ENCODE data around the gene KIFBP. TPM values are rescaled to one million over a fixed set of nuclear protein-coding genes. Genes with fewer than 3 reads are reported as not detected.

KIFBP gene
- total RNA-seq, 1 donor from 2014 or later, result 27.7 TPM

DNA sequence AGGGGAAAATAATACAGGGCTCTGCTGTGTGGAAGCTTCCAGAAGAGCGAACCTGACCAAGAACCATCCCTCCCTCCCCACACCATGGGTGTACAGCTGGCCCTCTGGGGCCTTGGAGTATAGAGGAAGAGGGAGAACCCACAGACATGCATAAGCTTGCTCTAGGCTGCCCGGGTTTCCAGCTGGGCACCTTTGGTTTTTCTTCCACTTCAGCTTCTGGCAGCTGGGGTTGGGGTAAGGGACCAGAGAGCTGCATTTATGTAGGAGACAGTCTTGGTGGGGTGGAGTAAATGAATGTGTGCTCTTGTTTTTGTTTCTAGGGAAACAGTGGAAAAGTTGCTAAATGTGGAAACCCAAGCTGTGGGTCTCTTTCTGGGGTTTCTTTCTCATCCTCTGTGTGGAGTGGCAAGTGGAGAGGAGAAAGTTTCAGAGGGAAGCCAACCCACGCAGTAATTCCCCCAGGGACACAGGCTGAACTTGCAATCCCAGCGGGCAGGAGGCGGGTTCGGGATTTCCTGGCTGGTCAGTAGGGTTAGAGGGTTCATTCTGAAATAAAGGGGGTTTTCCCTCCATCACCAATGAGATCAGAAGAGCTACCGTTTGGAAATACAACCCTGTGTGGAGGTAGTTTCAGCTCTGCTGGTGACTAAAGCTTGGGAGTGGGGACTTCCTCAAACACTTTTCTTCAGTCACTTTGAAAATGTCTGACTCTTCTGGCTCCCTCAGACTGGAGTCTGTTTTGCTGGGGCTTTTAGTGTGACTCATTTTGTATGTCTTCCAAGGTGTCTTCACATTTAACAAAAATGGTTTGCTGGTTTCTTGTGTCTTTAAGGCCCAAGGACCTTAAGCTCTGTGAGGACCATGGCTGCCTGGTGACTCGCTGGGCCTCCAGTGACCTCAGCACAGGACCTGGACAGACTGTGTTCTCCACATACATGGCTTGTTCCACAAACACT lies 77.1 kb downstream of the KIFBP start:
- H3K9me3 Mint-ChIP-seq, result no peaks in the 10 kb centered on the region
- no peaks in the 10 kb centered on the region for H3K36me3 Mint-ChIP-seq (ENCODE audit: low read depth)
- H3K4me1 Mint-ChIP-seq, result no peaks in the 10 kb centered on the region

More for the DNA sequence above, 77.1 kb downstream of the KIFBP start:
- Mint-ChIP-seq H3K4me3 (no peak overlapping the region), H3K27me3 (ENCODE audit: low read depth) (peaks cover 2% of the 10 kb centered on the region), H3K27ac (ENCODE audit: unreplicated experiment) (no peak overlapping the region)
- TF ChIP-seq, protein P1, sequence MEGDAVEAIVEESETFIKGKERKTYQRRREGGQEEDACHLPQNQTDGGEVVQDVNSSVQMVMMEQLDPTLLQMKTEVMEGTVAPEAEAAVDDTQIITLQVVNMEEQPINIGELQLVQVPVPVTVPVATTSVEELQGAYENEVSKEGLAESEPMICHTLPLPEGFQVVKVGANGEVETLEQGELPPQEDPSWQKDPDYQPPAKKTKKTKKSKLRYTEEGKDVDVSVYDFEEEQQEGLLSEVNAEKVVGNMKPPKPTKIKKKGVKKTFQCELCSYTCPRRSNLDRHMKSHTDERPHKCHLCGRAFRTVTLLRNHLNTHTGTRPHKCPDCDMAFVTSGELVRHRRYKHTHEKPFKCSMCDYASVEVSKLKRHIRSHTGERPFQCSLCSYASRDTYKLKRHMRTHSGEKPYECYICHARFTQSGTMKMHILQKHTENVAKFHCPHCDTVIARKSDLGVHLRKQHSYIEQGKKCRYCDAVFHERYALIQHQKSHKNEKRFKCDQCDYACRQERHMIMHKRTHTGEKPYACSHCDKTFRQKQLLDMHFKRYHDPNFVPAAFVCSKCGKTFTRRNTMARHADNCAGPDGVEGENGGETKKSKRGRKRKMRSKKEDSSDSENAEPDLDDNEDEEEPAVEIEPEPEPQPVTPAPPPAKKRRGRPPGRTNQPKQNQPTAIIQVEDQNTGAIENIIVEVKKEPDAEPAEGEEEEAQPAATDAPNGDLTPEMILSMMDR (conservative IDR thresholded peaks at IDR 0.05), result no peak
- DNase-seq (ENCODE audit: low read depth, low spot score), result no peak

Other genes with a start within 250 kb of the KIFBP start
- gene STOX1, start 161.3 kb upstream of the KIFBP start, total RNA-seq, result 8.7 and 8.8 TPM in 2 replicates
- 57.7 and 58.9 TPM in 2 replicates for gene DDX50, start 87.5 kb upstream of the KIFBP start, total RNA-seq
- gene DDX21, start 32.6 kb upstream of the KIFBP start, total RNA-seq, result 67.2 and 70.7 TPM in 2 replicates
- not detected in 2 replicates for gene SRGN, start 99.3 kb downstream of the KIFBP start, total RNA-seq
- 62.2 and 63.2 TPM in 2 replicates for gene VPS26A, start 135.4 kb downstream of the KIFBP start, total RNA-seq
- 35.6 and 39.4 TPM in 2 replicates for gene SUPV3L1, start 191.4 kb downstream of the KIFBP start, total RNA-seq
- gene HKDC1, start 231.5 kb downstream of the KIFBP start, total RNA-seq, result not detected in 2 replicates

Data from neural crest cell (in vitro differentiated cells).